GM19438 (cell line): ENCODE measurements around the gene RFX4.

ENCODE experiments used
- ATAC-seq: cut with Tn5 transposase; IDR thresholded peaks from one replicate; pipeline ENCODE4 v1.9.1; 2021; ENCODE audit warnings: low read depth; ENCODE audit not compliant: unreplicated experiment

The RFX4 gene

DNA sequence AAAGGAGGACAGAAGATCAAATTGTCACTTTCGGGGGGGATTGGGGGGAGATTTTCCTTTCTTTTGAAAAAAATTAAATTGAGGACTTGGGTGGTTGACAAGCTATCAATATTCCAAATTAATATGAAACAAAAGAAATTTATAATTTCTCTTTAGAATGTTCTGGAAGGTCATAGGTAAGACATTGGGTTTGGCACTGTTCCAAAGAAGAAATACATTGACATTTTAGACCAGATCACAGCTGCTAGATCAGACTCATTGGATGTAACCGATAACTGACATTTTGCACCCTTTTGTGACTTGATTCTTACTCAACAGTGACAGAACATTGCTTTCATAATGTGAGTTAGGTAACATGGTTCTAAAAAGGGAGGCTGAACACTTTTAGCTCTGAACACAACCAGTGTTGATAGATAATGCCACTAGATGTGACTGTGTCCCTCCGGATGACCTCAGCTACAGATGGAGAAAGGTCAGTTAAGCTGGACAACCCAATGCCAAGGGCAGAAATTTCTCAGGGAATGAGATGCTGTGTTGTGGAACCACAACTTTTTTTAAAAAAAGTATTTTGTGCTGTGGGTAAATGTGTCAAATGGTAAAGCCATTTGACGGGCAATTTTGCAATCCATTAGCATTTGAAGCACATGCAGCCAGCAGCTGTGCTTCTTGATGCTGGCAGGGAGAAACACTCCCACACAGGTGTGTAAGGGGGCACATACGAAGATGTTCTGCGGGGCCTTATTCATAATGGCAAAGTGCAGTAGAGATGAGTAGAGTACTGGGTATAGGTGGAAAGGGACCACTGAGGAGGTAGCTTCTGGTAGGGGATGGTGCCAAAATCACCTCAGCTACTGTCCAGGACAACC lies 62.9 kb downstream of the RFX4 start:
- ATAC-seq: no peak

DNA sequence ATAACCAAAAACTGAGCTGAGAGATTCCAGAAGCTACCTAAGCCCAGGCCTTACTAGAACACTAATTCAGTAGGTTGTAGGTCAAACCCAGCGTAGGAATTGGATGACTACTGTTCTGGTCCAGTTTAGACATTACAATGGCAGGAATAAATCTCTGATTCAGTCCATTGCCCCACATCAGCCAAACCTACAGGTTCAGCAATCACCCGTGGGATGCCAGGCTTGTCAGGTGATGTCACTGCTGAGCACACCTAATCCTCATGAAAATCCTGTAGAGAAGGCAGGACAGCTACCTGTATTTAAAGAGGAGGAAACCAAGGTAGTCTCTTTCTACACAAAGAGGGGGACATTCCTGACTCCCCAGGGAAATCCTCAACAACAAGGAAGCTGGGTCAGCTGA lies 63.7 kb downstream of the RFX4 start:
- ATAC-seq: no peak

DNA sequence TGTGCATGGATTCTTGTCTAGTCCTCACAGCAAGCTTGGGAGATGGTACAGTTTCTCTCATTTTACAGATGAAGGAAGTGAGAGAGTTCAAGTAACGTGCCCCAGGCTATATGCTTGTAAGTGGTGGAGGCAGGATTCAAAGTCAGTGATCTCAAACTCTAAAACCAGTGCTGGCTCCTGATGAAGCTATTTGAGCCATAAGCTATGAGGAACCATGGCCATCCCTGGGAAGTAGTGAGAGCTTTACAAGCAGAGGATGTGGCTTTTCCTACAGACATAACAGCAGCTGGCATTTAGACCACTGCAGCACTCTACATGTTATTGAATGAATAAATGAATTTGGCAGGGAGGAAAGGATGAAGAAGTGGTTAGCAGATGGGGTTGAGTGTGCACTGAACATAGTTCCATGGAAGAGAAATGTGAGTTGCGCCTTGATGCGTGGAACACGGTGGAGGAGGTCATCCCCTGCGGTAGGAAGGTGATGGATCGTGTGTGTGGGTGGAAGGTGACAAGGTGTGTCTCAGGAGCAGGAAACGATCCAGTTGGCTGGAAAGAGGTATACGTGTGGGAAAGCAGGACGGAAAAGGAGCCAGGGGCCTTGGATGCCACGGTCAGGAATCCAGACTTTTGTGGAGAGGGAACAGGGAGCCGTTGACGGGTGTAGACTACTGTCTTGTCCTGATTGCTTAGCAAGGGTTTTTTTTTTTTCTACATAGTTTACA lies 65.2 kb downstream of the RFX4 start:
- no peak for ATAC-seq

DNA sequence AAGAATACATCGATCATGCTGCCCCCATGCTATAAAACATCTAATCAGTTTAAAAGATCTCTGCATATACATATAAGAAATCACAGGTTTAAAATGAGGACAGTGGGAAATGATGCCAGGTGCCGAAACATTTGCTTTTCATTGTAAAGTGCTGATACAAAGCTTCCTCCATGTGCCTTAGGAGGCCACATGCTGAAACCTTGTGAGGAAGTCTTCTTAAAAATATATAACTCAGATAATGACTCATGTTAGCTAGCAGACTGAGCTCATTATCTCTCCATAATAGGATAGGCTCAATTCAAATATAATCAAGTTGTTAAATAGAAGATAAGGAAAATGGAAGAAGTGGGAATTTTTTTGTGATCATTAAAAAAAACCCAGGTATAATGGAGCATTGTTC lies 65.9 kb downstream of the RFX4 start:
- no peak for ATAC-seq

DNA sequence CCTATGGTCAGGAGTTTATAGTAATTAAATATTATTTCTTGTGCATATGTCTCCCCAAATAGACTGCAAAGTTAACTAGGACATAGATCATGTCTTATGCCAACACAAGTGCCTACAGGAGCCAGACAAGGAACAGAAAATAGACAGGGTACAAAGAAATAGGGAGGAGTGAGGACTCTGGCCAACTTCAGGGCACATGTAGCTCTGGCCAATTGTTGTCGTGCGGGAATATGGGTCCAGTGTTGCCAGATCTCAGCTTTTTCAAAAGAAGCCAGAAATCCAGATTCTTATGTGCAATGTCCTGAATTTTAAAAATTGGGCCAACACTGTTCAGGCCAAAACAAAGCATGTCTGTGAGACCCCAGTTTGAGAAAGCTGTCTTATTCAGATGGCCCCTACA lies 68.7 kb downstream of the RFX4 start:
- ATAC-seq: no peak

DNA sequence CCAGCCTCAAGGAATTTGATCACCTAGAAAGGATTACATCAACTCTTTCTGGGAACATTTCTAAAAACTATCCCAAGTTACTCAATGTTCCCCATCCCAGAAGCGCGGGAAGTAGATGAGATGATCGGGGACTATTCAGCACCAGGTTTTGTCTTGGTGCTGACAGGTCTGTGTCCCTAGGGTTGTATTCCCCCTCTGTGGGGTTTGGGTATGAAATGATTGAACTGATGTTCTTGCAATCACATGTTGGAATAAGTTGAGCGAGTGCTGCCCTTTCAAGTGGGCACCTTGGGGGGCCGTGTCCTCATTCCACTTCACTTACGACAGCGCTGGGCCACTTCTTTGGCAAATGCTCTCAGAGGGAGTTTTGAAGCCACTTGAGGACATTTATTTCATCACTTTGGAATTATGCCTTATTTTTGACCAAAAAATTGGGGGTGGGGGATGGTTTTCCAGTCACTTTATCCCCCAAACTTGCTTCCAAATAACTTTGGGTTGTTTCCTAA lies 69.8 kb downstream of the RFX4 start:
- no peak for ATAC-seq

DNA sequence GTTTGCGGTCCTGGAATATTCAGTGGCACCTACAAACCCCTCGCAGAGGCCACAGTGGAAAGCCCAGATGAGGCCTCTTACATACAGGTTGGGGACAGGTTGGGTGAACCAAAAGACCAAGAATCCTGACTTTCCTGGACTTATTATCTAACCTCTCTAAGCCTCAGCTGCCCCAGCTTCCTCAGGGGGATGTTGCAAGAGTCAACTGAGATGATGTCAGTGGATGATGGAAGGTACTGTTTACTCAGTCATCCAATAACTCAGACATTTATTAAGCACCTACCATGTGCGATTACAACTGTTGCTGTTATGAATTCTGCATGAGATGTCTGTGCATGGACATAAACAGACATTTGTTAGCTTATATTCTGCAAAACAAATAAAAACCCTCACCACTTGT lies 72.8 kb downstream of the RFX4 start:
- ATAC-seq: no peak

DNA sequence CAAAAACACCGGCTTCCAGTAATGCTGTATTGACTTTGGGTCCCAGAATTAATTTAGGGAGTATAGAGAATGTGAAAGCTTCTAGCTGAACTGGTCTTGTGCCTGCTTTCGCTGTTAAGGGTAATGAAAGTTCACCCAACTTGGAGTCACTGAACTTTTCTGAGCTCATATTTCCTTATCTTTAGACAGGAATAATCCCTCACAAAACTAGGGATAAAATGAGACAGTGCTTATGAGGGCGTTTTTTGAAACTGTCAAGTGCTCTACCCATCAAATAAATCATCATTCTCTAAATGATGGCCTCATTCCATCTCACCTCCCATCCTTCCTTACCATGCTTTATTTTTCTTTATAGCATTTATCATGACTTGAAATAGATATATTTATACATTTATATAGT lies 74.7 kb downstream of the RFX4 start:
- ATAC-seq: no peak

DNA sequence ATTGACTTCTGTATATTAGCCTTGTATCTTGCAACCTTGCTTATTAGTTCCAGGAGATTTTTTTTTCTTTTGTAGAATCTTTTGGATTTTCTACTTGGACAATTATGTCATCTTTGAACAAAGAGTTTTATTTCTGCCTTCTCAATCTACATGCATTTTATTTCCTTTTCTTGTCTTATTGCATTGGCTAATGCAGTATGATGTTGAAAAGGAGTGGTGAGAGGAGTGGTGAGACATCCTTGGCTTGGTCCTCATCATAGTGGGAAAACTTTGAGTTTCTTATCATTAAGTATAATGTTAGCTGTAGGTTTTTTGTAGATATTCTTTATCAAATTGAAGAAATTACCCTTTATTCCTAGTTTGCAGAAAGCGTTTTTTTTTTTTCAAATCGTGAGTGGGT lies 80.6 kb downstream of the RFX4 start:
- ATAC-seq: no peak

DNA sequence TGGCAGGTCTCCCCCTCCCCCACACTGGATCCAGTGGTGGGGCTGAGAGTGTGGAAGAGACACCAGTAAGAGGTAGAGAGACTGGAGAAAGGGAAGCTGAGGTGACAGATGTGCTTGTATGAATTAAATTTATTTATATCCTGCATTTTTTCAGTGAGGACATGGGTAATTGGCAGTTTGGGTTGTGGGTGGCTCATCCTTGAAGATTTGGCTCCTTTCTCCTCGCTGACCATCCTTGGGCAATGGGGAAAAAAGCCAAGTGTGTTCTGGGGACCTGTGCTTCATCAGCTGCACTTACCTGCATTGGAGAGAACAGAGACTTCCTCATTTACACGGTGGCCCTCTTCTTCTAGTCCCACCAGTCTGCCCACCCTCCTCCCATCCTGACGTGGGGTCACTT lies 86.4 kb downstream of the RFX4 start:
- ATAC-seq: no peak

DNA sequence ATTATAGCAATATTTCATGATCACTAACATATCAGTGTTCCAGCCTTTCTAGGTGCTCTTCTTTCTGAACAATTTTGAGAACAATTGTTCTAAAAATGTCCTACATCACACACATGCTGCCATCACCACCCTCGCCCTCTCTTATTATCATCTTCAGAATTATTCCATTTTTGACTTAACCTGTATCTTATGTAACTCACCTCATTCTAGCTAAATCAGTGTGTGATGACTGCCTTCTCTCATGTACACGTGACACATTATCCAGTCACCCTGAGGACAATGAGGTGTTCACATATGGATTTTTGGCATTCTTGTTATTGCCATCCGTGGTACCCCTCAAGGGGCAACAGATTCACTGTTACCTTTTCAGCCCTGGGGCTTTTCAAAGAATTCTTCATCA lies 87.3 kb downstream of the RFX4 start:
- no peak for ATAC-seq

DNA sequence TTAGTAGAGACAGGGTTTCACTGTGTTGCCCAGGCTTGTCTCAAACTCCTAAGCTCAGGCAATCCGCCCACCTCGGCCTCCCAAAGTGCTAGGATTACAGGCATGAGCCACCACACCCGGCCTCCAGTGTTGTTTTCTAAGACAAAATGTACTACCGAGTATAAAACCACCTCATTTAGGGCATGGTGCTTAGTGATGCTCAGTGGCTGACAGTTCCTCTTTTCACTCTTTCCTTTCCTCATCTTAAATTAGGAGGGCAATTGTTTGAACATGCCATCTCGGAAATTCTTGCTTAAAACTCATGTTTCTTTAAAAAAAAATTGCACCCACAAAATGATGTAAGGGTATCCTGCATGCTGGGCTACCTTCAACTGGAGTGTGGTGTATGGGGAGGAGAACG lies 89.0 kb downstream of the RFX4 start:
- no peak for ATAC-seq

DNA sequence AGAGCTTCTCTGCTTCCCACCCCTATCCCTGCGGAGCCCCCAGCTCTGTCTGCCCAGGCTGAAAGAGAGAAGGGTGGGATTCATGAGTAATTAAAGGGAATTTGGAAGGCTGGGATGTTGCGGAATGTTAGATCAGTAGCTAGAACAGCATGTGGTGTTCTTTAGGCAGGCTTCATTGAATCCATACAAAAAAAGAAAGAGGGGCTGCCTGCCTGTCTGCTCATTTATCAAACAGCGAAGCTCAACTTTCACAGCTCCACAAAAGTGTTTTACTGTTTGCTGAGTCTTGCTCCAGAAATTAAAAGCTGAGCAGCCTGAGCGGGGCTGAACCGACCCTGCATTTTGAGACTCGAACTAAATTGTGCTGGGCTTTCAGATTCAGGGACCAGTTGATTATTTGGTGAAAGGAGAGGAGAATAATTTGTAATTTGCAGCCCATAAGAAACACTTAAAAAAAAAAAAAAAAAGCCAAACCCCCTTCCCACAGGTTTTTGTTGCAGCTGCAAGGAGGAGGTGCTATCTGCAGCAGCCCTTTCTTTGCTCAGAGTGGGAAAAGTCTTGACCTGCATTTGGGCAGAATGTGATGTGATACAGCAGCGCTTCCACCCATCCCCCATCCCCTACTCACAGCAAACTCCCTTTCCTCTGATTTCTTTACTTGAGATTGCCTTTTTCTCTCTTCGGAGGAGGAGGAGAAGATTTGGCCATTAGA lies 89.7 kb downstream of the RFX4 start:
- ATAC-seq: no peak

DNA sequence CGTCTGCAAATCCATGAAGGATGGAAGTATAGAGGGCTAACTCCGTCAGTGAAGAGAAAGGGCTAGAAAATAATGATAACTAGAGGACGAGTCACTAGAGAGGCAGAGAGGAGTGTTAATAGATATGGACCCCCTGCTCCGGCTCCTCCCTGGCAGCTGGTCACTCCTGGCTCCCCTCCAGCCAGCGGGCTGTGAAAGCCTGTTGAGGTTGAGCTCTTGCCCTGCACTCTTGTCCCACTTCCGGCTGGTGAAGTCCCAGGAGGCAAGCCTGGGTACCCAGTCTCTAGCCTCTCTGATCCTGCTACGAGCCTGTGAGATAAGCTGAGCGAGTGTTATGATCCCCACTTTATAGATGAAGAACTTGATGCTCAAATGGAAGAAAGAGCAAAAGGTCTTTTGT lies 90.3 kb downstream of the RFX4 start:
- ATAC-seq: no peak

DNA sequence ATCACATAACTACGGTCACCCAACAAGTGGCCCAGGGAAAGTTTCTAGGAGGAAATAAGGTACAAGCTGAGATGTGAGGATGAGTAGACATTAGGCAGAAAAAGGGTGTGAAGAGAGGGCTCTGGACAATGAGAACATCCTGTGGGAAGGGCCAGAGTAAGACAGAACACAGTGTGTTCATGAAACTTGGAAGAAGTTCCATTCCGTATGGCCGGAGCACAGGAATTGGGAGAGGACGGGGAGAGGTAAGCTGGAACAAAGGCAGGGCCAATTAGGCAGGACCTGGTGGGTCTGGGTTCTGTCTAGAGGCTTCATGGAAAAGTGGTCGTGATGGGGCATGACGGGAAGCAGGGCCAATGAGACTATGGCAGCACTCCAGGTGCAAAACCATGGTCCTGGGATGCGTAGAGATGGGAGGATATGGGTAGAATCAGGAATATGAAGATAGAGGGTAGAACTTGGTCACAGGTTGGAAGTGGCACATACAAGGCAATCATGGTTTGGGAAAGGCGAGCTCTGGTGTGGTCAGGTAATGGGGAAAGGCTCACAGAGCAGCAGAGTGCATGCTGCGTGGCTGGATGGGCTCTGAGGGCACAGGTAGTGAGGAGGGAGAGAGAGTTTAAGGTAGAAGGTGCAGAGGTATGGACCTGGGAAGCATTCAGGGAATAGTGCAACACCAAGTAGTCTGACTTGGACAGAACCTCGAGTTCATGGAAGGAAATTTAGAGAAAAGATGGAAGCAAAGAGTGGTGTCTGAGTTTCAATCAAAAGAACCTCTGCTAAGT lies 93.0 kb downstream of the RFX4 start:
- ATAC-seq: no peak

DNA sequence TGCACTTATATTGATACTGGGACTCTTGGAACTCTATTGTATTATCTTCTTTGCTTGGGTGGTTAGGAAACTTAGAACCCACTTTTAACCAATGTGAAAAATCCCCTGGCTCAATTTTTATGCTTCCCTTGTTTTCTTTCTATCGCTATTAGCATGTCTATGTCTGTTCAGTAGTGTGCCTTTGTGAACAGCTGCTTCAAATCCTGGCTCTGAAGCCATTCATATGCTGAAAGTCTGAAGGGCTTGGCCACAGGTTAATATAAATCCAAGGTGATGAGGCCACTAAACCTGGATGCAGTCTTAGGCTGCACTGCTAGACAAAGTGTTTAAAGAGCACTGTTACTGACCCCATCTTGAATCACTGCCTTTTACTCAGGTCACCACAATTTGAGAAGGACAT lies 96.8 kb downstream of the RFX4 start:
- no peak for ATAC-seq

DNA sequence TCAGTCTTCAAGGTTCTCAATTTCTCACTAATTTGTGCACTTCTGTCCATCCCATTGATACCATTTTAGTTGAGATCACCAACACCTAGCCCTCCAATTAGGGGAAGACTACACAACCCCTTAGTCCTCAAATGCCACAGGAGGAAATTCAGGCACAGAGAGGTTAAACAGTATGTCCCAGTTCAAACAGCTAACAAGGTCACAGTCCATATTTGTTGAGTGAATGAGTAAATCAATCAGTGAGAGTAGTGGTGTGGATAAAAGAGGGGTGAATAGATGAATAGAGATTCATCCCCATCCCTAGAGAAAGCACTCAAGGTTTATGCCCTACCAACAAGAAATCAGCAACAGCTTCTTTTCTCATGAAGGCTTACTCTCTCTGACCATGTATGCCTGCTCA lies 97.5 kb downstream of the RFX4 start:
- ATAC-seq: no peak

DNA sequence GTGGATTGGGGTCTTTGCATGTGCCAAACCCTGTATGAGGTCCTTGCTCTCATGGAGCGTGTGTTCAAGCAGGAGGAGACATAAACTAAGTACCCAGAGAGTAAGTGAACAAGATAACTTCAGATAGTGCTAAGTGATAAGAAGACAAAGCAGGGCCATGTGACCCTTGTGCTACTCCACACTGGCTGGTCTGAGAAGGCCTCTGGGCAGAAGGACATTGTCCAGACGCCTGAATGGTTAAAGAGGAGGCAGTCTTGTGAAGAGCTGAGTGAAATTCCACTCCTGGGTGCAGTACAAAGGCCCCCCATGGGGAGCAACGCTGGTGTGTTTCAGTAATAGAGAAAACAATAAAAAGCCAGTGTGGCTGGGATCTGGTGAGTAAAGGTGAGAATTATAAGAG lies 98.4 kb downstream of the RFX4 start:
- no peak for ATAC-seq

DNA sequence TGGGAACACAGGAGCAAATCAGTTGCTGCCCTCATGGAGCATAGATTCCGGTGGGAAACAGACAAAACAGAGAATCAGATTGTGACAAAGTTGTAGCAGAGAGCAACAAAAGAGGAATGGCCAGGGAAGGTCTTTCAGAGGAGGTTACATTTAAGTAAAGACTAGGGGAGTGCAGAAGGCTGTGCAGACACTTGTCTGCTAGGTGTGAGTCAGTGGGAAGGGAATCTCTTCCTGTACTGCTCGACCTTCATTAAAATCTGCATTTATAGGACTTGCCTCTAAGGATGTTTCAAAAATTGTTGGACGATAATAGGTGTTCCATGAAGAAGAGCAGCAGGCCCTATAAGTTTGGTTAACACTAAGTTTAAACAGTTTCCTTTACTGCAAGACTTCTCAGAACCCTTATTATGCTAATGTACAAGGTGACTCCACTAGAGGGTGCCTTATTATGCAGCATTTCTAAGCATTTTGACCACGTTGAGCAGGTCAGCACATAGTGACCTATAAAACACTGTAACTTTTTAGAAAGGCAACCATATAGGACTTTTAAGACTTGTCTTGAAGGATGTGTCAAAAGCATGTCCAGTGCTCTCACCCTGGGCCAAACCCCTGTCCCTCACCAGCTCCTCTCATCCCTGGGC lies 99.9 kb downstream of the RFX4 start:
- no peak for ATAC-seq

DNA sequence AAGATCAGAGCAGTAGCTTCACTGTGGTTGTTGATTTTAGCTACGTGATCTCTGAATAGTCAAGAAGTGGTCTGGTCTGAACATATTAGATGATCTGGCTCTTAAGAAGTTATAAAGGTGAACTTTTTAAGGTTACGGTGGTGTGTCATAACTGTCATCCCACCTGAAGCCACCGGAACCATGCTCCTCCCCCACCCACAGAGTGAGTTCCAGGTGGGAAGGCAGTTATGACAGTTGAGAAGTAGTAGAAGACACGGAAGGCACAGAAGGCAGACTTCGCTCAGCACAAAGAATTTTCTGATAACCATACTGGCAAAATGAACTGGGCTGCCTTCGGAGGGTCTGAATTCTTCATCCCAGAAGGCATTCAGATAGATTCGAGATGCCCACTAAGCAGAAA lies 101.7 kb downstream of the RFX4 start:
- ATAC-seq: no peak
